ENCODE measurements around the gene KLHL29. TPM values are rescaled to one million over a fixed set of nuclear protein-coding genes. Genes with fewer than 3 reads are reported as not detected.

Gene KLHL29
- total RNA-seq, 1 experiment from 2014 or later, result 7.7 TPM

DNA sequence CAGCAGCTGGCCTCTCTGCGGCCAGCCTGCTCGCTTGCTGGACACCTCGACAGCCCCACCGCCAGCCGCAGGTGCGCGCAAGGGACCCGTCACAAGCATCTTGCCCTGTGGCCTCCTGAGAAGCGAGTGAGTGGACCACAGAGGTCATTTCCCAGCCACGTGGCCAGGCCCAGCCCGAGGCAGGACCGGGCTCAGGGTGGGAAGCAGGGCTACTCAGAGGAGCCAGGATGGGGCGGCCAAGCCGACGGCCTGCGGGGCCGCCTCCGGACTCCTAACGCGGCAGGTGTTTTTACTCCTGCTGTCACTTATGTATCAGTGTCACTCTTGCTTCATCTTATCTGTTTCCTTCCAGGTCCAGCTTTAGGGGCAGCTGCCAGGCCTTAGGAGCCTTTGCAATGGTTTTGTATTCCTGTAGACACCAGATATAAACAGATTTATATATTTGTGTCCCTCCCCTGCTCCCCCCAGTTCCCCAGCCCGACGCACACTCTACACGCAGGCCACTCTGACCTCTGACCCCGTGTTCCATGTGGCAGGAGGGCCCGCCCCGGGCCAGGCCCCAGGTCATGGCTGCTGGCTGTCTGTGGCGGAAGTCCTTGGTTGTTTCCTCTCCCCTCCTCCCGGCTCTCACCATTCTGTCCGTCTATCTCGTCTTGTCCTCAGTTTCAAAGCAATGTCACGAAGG, 305.6 kb downstream of the KLHL29 start:
- no peaks in the 10 kb centered on the region for H3K36me3 ChIP-seq (ENCODE audit: control insufficient read depth, insufficient read depth, low read length)
- ChIA-PET CTCF (no interaction called here), POLR2A (no interaction called here)
- H3K4me3 ChIP-seq (ENCODE audit: low read depth in 2 of 2, low read length in 2 of 2), result no peak overlapping the region
- no peak overlapping the region for H3K27ac ChIP-seq (ENCODE audit: low read length)
- no peaks in the 10 kb centered on the region for H3K9me3 ChIP-seq (ENCODE audit: control insufficient read depth, insufficient read depth, low read depth, low read length)
- intact Hi-C loops (cut with micrococcal nuclease; ENCODE audit: unreplicated experiment) (no loop called here), in situ Hi-C loops (cut with HindIII; ENCODE audit: low pct_unique_long_range_greater_than_20kb, low sequenced_read_pairs) (no loop called here)
- no peaks in the 10 kb centered on the region for H3K4me1 ChIP-seq (ENCODE audit: control insufficient read depth, insufficient read depth, low read length)
- ATAC-seq, result no peak
- DNase-seq (ENCODE audit: low read depth, low spot score), result no peak
- H3K27me3 ChIP-seq (ENCODE audit: control insufficient read depth, insufficient read depth, low read length), result no peaks in the 10 kb centered on the region
- TF ChIP-seq TCF7L2 (IDR thresholded peaks at IDR 0.05; ENCODE audit: low read depth, low read length) (no peak), POLR2AphosphoS5 (IDR thresholded peaks at IDR 0.05; ENCODE audit: low read depth, low read length) (no peak), SIN3A (IDR thresholded peaks at IDR 0.05; ENCODE audit: borderline replicate concordance, insufficient read depth, low read depth, low read length) (no peak)
- TF ChIP-seq, protein P1, sequence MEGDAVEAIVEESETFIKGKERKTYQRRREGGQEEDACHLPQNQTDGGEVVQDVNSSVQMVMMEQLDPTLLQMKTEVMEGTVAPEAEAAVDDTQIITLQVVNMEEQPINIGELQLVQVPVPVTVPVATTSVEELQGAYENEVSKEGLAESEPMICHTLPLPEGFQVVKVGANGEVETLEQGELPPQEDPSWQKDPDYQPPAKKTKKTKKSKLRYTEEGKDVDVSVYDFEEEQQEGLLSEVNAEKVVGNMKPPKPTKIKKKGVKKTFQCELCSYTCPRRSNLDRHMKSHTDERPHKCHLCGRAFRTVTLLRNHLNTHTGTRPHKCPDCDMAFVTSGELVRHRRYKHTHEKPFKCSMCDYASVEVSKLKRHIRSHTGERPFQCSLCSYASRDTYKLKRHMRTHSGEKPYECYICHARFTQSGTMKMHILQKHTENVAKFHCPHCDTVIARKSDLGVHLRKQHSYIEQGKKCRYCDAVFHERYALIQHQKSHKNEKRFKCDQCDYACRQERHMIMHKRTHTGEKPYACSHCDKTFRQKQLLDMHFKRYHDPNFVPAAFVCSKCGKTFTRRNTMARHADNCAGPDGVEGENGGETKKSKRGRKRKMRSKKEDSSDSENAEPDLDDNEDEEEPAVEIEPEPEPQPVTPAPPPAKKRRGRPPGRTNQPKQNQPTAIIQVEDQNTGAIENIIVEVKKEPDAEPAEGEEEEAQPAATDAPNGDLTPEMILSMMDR (IDR thresholded peaks at IDR 0.05), result no peak
- TF ChIP-seq, protein P2, sequence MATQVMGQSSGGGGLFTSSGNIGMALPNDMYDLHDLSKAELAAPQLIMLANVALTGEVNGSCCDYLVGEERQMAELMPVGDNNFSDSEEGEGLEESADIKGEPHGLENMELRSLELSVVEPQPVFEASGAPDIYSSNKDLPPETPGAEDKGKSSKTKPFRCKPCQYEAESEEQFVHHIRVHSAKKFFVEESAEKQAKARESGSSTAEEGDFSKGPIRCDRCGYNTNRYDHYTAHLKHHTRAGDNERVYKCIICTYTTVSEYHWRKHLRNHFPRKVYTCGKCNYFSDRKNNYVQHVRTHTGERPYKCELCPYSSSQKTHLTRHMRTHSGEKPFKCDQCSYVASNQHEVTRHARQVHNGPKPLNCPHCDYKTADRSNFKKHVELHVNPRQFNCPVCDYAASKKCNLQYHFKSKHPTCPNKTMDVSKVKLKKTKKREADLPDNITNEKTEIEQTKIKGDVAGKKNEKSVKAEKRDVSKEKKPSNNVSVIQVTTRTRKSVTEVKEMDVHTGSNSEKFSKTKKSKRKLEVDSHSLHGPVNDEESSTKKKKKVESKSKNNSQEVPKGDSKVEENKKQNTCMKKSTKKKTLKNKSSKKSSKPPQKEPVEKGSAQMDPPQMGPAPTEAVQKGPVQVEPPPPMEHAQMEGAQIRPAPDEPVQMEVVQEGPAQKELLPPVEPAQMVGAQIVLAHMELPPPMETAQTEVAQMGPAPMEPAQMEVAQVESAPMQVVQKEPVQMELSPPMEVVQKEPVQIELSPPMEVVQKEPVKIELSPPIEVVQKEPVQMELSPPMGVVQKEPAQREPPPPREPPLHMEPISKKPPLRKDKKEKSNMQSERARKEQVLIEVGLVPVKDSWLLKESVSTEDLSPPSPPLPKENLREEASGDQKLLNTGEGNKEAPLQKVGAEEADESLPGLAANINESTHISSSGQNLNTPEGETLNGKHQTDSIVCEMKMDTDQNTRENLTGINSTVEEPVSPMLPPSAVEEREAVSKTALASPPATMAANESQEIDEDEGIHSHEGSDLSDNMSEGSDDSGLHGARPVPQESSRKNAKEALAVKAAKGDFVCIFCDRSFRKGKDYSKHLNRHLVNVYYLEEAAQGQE (IDR thresholded peaks at IDR 0.05; ENCODE audit: insufficient read depth in 1 of 2, low read depth in 2 of 2, low read length in 1 of 2), result no peak
- BruUV-seq (replicated peaks), result no TSS peak

DNA sequence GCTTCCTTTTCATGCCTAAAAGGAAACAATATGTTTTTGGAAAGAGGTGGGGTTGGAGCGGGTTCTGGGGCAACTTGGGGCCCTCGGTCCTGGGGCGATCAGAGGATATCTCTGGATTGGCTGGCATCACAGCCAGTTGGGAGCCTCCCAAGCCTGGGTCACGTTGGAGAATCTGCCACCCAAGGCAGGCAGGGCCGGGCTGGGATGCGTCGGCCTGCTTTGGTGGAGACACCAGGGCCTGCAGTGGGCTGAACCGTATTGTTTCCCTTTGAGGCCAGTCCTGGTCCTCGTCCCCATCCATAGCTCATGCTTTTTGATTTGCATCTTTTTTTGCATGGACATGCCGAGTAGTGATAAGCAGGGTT, 306.1 kb downstream of the KLHL29 start:
- no TSS peak for BruUV-seq (replicated peaks)
- no peak for ATAC-seq
- Histone ChIP-seq H3K4me3 (ENCODE audit: low read depth in 2 of 2, low read length in 2 of 2) (no peak overlapping the region), H3K27me3 (ENCODE audit: control insufficient read depth, insufficient read depth, low read length) (no peaks in the 10 kb centered on the region), H3K36me3 (ENCODE audit: control insufficient read depth, insufficient read depth, low read length) (no peaks in the 10 kb centered on the region), H3K9me3 (ENCODE audit: control insufficient read depth, insufficient read depth, low read depth, low read length) (no peaks in the 10 kb centered on the region), H3K27ac (ENCODE audit: low read length) (no peak overlapping the region), H3K4me1 (ENCODE audit: control insufficient read depth, insufficient read depth, low read length) (no peaks in the 10 kb centered on the region)
- no peak for DNase-seq (ENCODE audit: low read depth, low spot score)
- POLR2A ChIA-PET, result no interaction called here
- CTCF ChIA-PET, result no interaction called here
- intact Hi-C loops (cut with micrococcal nuclease; ENCODE audit: unreplicated experiment) (no loop called here), in situ Hi-C loops (cut with HindIII; ENCODE audit: low pct_unique_long_range_greater_than_20kb, low sequenced_read_pairs) (no loop called here)
- no peak for TF ChIP-seq POLR2AphosphoS5 (IDR thresholded peaks at IDR 0.05; ENCODE audit: low read depth, low read length)
- TF ChIP-seq, protein P2 (IDR thresholded peaks at IDR 0.05; ENCODE audit: insufficient read depth in 1 of 2, low read depth in 2 of 2, low read length in 1 of 2), result no peak
- TF ChIP-seq TCF7L2 (IDR thresholded peaks at IDR 0.05; ENCODE audit: low read depth, low read length), result no peak
- no peak for TF ChIP-seq SIN3A (IDR thresholded peaks at IDR 0.05; ENCODE audit: borderline replicate concordance, insufficient read depth, low read depth, low read length)
- TF ChIP-seq, protein P1 (IDR thresholded peaks at IDR 0.05), result no peak

All from Panc1 (cell line).